SK-N-SH treated with all-trans-retinoic acid at 6 μM for 48 hours (cell line): ENCODE results near the gene LRRC56.
A peak's percentile ranks its signal among the peaks of the same experiment; 100 is the strongest.

ENCODE experiments used
- ATAC-seq: fragments of 200-7000 bp; cut with Tn5 transposase; 3 replicates; pipeline ENCODE4 v1.9.1; 2020; ENCODE audit warnings: mild to moderate bottlenecking, moderate library complexity
- ARNTL ChIP-seq: fragments of 450-650 bp; formaldehyde crosslinking; IDR thresholded peaks from 2 replicates; pipeline ENCODE4 v1.5.0; 2020; ENCODE audit warnings: low read depth, mild to moderate bottlenecking, moderate library complexity, borderline replicate concordance
- BACH2 ChIP-seq: fragments of 250-450 bp; sonication (Bioruptor Pico); IDR thresholded peaks from 2 replicates; pipeline ENCODE4 v1.9.0; 2021; ENCODE audit warnings: mild to moderate bottlenecking, borderline replicate concordance
- CSDC2 ChIP-seq: fragments of 250-450 bp; sonication (Bioruptor Pico); IDR thresholded peaks from 2 replicates; pipeline ENCODE4 v1.5.0; 2020; ENCODE audit warnings: mild to moderate bottlenecking, moderate library complexity
- ESRRG ChIP-seq: fragments of 250-450 bp; sonication (Bioruptor Pico); IDR thresholded peaks from 2 replicates; pipeline ENCODE4 v1.6.1; 2021; ENCODE audit warnings: mild to moderate bottlenecking
- ISL1 ChIP-seq: fragments of 250-450 bp; sonication (Bioruptor Pico); IDR thresholded peaks from 2 replicates; pipeline ENCODE4 v2.1.2; 2022; ENCODE audit warnings: mild to moderate bottlenecking, moderate library complexity
- OSR1 ChIP-seq: fragments of 250-450 bp; sonication (Bioruptor Pico); IDR thresholded peaks from 2 replicates; pipeline ENCODE4 v1.8.0; 2022; ENCODE audit warnings: moderate library complexity, mild to moderate bottlenecking, inconsistent platforms
- PPARA ChIP-seq: fragments of 250-450 bp; sonication (Bioruptor Pico); IDR thresholded peaks from 2 replicates; pipeline ENCODE4 v1.5.0; 2020; ENCODE audit warnings: mild to moderate bottlenecking, borderline replicate concordance
- RARB ChIP-seq: fragments of 250-450 bp; sonication (Bioruptor Pico); IDR thresholded peaks from 2 replicates; pipeline ENCODE4 v1.8.0; 2021; ENCODE audit warnings: mild to moderate bottlenecking, moderate library complexity
- SNAI2 ChIP-seq: fragments of 250-450 bp; sonication (Bioruptor Pico); IDR thresholded peaks from 2 replicates; pipeline ENCODE4 v1.5.0; 2020; ENCODE audit warnings: mild to moderate bottlenecking, moderate library complexity
- TCF4 ChIP-seq: fragments of 250-450 bp; sonication (Bioruptor Pico); IDR thresholded peaks from 2 replicates; pipeline ENCODE4 v1.8.0; 2021; ENCODE audit warnings: mild to moderate bottlenecking, moderate library complexity, borderline replicate concordance
- TOX ChIP-seq: fragments of 250-450 bp; sonication (Bioruptor Pico); IDR thresholded peaks from 2 replicates; pipeline ENCODE4 v1.8.0; 2021; ENCODE audit warnings: mild to moderate bottlenecking, moderate library complexity, borderline replicate concordance
- ZC3H10 ChIP-seq: fragments of 250-450 bp; sonication (Bioruptor Pico); IDR thresholded peaks from 2 replicates; pipeline ENCODE4 v1.5.1; 2021; ENCODE audit warnings: mild to moderate bottlenecking, moderate library complexity
- ZFP3 ChIP-seq: fragments of 250-450 bp; sonication (Bioruptor Pico); IDR thresholded peaks from 2 replicates; pipeline ENCODE4 v1.5.0; 2020; ENCODE audit warnings: mild to moderate bottlenecking, moderate library complexity
- ZFP30 ChIP-seq: fragments of 450-650 bp; formaldehyde crosslinking; IDR thresholded peaks from 2 replicates; pipeline ENCODE4 v1.5.0; 2022; ENCODE audit warnings: mild to moderate bottlenecking, moderate library complexity
- ZNF565 ChIP-seq: fragments of 450-650 bp; formaldehyde crosslinking; conservative IDR thresholded peaks from 2 replicates; pipeline ENCODE4 v1.5.0; 2020; ENCODE audit warnings: low read depth, mild to moderate bottlenecking, moderate library complexity
- ZNF8 ChIP-seq: fragments of 450-650 bp; formaldehyde crosslinking; IDR thresholded peaks from 2 replicates; pipeline ENCODE4 v1.5.0; 2020; ENCODE audit warnings: mild to moderate bottlenecking, moderate library complexity
- TF ChIP-seq, protein P1 (sequence below): fragments of 250-450 bp; sonication (Bioruptor Pico); IDR thresholded peaks from 2 replicates; pipeline ENCODE4 v1.5.0; 2020; ENCODE audit warnings: mild to moderate bottlenecking, moderate library complexity
- TF ChIP-seq, protein P2 (sequence below): fragments of 250-450 bp; sonication (Bioruptor Pico); IDR thresholded peaks from 2 replicates; pipeline ENCODE4 v1.5.1; 2020; ENCODE audit warnings: low read depth, mild to moderate bottlenecking, moderate library complexity
- TF ChIP-seq, protein P3 (sequence below): fragments of 250-450 bp; sonication (Bioruptor Pico); IDR thresholded peaks from 2 replicates; pipeline ENCODE4 v1.5.1; 2021; ENCODE audit warnings: mild to moderate bottlenecking, moderate library complexity

The LRRC56 gene

DNA sequence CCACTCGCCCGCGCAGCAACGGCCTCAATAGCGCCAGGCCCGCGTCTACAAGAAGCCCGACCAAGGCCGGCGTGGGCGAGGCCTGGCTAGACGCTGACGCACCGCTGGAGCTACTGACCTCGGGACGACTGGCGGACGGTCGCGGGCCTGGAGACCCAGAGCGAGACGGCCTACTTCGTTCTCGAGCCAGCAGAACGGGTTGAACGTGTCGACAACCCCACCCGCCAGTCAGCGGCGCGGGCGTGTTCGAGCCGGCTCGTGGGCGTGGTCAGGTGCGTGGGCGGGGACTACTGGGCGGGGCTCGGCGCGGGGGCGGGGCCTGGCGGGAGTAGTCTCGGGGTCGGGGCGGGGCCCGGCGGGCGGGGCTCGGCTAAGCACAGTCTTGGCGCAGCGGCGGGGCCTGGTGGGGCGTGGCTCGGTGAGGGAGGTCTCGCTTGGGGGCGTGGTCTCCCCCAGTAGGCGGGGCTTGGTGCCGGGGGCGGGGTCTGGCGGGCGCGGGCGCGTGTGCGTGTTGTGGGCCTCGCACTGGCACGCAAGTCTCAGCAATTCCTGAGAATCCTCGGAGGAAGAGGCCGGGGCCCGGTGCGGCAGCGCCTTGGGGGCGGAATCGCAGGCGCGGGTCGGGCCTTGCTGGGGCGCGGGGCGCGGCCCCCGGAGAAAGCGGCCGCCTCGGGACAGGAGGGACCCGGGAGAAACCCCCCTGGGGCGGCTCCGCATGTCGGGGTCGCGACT is 30.2 kb upstream of the LRRC56 start, which contains the start of gene RNH1:
RNH1 (minus strand) TSS at position 248 of the 732 bp plus-strand sequence. CDS start 5,080 bp downstream, outside the sequence.
- ATAC-seq = peak; percentile 81
- TF ChIP-seq ZNF8 (CRISPR knock-in tag) = no peak
- TF ChIP-seq ZNF565 = no peak
- TF ChIP-seq RARB = no peak
- TF ChIP-seq ISL1 (CRISPR knock-in tag) = no peak
- no peak for TF ChIP-seq PPARA
- TF ChIP-seq OSR1 = no peak
- no peak for TF ChIP-seq TOX
- TF ChIP-seq ESRRG (CRISPR knock-in tag) = no peak
- TF ChIP-seq TCF4 (CRISPR knock-in tag) = no peak

DNA sequence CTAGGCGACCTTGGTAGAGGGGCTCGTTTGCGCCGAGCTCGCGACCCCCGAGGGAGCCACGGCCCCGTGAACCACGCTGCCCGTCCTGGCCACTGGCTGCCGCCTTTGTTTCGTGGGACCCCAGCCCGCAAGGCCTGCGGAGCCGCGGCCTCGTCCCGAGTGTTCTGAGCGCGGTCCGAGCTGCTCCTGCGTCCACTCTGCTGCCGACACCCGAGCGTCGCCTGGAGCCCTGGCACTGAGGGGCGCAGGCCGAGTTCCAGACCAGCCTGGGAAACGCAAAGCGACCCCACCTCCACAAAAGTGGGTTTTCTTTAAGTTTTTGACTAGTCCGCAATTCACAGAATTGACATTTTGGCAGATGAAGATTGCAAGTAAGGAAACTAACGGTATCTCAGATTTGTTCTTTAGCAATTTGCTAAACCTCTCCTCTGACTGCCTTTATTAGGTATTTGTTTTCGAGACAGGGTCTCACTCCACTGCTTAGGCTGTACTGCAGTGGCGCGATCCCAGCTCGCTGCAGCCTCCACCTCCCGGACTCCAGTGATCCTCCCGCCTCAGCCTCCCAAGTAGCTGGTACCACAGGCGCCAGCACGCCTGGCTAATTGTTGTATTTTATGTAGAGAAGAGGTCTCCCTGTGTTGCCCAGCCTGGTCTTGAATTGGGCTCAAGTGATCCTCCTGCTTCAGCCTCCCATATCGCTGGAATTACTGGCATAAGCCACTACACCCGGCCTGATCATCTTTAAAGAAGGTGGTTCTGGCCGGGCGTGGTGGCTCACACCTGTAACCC is 29.4 kb upstream of the LRRC56 start:
- TF ChIP-seq ARNTL (CRISPR knock-in tag) (no peak), OSR1 (no peak)
- TF ChIP-seq, protein P1, sequence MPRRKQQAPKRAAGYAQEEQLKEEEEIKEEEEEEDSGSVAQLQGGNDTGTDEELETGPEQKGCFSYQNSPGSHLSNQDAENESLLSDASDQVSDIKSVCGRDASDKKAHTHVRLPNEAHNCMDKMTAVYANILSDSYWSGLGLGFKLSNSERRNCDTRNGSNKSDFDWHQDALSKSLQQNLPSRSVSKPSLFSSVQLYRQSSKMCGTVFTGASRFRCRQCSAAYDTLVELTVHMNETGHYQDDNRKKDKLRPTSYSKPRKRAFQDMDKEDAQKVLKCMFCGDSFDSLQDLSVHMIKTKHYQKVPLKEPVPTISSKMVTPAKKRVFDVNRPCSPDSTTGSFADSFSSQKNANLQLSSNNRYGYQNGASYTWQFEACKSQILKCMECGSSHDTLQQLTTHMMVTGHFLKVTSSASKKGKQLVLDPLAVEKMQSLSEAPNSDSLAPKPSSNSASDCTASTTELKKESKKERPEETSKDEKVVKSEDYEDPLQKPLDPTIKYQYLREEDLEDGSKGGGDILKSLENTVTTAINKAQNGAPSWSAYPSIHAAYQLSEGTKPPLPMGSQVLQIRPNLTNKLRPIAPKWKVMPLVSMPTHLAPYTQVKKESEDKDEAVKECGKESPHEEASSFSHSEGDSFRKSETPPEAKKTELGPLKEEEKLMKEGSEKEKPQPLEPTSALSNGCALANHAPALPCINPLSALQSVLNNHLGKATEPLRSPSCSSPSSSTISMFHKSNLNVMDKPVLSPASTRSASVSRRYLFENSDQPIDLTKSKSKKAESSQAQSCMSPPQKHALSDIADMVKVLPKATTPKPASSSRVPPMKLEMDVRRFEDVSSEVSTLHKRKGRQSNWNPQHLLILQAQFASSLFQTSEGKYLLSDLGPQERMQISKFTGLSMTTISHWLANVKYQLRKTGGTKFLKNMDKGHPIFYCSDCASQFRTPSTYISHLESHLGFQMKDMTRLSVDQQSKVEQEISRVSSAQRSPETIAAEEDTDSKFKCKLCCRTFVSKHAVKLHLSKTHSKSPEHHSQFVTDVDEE (CRISPR knock-in tag) = no peak
- ATAC-seq = peak; percentile 9; the same call in 2 of the 3 replicates

DNA sequence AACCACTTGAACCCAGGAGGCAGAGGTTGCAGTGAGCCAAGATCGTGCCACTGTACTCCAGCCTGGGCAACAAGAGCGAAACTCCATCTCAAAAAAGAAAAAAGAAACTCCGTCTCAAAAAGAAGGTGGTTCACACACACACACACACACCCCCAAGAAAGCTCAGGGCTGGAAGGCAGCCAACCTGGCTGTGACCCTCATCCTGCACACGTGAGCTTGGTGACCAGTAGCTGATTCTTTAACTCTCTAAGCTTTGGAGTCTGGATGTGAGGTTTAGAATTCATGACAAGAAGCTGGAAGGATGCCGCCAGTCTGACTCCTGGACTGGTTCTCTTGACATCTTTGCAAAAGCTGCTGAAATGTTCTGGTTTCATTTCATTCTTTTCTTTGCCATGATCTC is 28.4 kb upstream of the LRRC56 start:
- TF ChIP-seq, protein P1 (CRISPR knock-in tag) = no peak
- ATAC-seq = no peak

DNA sequence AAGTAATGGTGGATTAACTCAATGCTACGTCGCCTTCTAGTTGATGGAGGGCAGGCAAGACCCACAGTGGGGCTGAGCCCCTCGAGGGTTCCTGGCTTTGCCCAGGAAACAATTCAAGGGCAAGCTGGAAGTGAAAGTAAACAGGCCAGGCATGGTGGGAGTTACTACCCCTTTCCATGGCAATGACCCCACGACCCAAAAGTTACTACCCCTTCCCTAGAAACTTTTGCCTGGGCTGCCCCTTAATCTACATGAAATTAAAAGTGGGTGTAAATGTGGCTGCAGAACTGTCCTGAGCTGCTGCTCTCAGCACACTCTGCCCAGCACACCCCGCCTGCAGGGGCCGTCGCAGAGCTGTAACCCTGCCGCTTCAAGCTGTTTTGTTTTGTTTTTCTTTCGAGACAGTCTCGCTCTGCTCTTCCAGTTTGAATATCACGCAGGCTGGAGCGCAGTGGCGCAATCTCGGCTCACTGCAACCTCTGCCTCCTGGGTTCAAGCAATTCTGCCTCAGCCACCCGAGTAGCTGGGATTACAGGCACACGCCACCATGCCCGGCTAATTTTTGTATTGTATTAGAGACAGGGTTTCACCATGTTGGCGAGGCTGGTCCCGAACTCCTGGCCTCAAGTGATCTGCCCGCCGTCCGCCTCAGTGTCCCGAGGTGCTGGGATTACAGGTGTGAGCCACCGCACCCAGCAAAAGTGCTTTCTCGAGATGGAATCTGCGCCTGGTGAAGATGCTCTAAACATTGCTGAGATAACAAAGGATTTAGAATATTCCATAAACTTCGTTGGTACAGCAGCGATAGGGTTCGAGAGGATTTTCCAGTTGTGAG is 24.3 kb upstream of the LRRC56 start:
- ATAC-seq = no peak
- TF ChIP-seq CSDC2 (CRISPR knock-in tag) = no peak
- TF ChIP-seq SNAI2 = no peak
- TF ChIP-seq BACH2 (CRISPR knock-in tag) = no peak

DNA sequence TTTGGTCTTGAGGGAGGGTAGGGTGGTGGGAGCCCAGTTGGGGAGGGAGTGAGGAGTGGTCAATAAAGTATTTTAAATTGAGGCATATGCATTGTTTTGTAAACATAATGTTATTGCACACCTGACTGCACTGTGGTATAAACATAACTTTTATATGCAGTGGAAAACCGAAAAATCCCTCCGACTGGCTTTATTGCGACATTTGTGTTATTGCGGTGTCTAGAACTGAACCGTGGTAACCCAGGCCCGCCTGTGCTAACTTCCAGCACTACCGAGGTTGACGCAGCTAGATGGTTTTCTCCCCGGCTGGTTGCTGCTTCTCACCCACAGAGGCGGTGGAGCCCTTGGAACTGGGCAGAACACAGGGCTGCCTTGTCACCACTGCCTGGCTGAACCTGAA is 22.7 kb upstream of the LRRC56 start:
- TF ChIP-seq BACH2 (CRISPR knock-in tag) = no peak
- TF ChIP-seq, protein P2, sequence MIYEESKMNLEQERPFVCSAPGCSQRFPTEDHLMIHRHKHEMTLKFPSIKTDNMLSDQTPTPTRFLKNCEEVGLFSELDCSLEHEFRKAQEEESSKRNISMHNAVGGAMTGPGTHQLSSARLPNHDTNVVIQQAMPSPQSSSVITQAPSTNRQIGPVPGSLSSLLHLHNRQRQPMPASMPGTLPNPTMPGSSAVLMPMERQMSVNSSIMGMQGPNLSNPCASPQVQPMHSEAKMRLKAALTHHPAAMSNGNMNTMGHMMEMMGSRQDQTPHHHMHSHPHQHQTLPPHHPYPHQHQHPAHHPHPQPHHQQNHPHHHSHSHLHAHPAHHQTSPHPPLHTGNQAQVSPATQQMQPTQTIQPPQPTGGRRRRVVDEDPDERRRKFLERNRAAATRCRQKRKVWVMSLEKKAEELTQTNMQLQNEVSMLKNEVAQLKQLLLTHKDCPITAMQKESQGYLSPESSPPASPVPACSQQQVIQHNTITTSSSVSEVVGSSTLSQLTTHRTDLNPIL (CRISPR knock-in tag) = no peak
- no peak for TF ChIP-seq ESRRG (CRISPR knock-in tag)
- TF ChIP-seq RARB = no peak
- TF ChIP-seq ZC3H10 (CRISPR knock-in tag) = no peak
- TF ChIP-seq ARNTL (CRISPR knock-in tag) = no peak
- no peak for TF ChIP-seq ZFP3 (CRISPR knock-in tag)
- TF ChIP-seq TCF4 (CRISPR knock-in tag) = no peak
- TF ChIP-seq ZFP30 = no peak
- TF ChIP-seq, protein P3, sequence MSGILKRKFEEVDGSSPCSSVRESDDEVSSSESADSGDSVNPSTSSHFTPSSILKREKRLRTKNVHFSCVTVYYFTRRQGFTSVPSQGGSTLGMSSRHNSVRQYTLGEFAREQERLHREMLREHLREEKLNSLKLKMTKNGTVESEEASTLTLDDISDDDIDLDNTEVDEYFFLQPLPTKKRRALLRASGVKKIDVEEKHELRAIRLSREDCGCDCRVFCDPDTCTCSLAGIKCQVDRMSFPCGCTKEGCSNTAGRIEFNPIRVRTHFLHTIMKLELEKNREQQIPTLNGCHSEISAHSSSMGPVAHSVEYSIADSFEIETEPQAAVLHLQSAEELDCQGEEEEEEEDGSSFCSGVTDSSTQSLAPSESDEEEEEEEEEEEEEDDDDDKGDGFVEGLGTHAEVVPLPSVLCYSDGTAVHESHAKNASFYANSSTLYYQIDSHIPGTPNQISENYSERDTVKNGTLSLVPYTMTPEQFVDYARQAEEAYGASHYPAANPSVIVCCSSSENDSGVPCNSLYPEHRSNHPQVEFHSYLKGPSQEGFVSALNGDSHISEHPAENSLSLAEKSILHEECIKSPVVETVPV = no peak
- no peak for TF ChIP-seq PPARA
- TF ChIP-seq ZNF565 = no peak
- no peak for ATAC-seq
